Measurements from ENCODE around the gene SCEL.

SCEL gene

DNA sequence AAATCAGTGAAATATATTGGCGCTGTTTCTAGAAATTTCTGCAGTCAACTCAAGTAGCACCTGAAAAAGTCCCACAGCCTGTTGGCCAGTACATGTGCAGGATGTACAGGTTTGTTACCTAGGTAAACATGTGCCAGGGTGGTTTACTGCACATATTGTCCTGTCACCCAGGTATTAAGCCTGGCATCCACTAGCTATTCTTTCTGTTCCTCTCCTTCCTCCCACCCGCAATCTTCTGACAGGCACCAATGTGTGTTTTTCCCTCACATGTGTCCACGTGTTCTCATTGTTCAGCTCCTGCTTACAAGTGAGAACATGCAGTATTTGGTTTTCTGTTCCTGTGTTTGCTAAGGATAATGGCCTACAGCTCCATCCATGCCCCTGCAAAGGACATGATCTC lies 13.1 kb upstream of the SCEL start:
- no peak for DNase-seq

DNA sequence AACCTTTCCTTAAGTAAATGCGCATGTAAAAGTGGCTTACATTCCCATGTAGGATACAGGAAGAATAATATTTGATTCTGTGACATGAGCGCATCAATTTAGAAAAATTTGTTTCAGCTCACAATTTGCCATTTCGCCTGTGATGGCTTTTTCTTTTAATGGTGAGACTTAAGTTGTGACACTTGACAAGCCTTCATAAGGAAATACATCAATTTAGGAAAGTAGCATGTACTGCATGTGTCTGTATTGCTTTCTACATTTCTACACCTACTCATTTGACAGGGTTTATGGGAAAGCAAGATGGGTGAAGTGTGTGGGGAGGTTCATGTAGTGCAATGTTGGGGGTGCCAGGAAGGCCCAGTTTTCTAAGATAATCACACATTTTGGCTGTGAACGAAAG lies 12.1 kb upstream of the SCEL start:
- DNase-seq, result no peak

DNA sequence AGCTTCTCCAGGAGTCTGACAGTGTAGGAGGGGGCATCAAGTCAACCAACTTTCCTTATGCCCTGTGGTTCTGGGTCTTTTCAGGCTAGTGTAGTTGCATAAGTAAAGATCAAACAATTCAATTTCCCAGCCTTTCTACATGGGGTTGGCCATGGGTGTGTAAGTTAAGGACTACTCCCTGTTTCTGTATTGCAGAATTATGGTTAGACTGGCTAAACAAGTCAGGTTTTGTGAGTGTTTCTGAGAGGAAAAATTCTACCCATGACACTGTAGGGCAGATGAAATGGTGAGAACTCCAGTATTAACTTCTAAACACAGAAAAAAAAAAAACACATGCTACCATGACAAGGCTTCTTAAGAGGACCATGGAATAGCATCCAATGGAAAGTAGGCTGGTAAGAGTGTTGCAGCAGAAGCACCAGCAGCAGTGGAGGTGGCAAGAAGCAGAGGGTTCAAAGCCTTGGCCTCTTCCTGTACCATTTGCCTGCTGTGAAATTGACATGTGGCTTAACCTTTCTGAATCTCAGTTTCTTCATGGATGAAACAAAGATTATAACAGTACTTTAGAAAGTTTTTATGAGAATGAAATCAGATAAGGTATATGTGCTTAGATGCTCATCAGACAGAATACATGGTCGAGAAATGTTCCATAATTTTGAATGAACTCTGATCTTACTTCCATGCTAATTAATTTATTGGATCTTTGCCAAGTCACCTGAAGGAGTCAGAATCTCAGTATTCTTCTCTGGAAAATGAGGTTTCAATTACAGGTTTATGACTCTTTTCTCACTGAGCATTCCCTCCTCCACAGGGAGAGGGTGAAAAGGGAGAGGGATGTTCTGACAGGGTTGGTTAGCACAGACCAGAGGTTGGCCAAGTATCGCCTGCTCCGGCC lies 11.4 kb upstream of the SCEL start:
- no peak for DNase-seq

DNA sequence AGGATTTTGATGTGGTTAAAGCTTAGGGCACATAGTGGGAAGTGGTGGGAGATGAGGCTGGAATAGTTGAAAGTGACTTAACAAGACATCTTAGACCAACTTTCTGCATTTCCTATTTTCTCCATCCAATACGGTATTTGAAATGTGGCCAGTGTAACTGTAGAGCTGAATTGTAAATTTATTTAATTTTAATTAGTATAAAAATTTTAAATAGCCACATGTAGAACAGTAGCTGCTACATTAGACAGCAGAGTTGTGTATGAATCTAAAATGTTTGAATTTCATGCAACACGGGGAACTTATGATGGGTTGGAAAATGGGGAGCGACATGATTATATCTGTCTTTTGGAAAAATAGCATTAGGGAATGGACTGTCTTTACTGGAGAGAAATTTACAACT lies 7.1 kb upstream of the SCEL start:
- DNase-seq, result no peak

DNA sequence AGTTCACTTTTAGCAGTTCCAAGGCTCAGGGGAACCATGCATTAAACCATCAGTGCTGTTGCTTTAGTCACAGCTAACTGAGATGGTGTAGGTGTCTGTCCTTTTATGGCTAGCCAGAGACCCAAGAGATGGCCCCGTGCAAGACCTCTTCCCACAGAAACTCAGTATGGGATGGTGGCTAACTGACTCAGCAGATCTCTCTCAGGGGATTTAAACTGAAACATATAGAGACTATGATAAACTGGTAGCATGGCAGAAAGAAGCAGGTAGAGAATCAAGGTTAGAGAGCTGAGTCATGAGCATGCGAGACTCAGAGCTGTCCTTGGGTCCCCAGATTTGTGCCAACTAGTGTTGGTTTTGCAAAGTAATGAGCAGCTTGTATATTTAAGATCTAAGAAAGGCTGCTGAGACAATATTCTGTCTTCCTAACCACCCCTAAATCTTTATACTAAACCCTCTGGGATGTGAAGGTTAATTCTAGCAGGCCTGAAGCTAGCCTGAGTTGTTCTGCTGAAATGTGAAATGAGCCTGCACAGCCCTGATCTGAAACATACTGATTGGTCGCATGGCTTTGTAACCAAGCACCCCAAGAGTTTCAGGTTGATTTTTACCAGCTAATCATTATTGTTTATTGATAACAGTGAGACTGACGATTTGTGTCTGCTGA lies 6.5 kb upstream of the SCEL start:
- no peak for DNase-seq

DNA sequence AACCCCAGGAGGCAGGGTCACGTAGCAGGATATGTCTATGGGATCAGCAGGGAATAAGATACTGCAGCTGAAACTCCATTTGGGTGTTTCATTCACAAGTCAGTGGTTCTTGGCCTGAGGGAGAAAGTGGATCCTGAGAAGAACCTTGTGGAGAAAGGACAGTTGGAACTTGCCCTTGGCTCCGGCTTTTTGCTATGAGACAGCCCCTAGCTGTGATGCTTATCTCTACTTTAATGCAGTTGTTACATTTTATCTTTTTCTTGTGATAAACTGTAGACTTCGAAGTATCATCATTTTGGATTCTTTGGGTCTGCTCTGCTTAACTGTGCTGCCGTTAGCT lies 6.0 kb upstream of the SCEL start:
- DNase-seq, result no peak

DNA sequence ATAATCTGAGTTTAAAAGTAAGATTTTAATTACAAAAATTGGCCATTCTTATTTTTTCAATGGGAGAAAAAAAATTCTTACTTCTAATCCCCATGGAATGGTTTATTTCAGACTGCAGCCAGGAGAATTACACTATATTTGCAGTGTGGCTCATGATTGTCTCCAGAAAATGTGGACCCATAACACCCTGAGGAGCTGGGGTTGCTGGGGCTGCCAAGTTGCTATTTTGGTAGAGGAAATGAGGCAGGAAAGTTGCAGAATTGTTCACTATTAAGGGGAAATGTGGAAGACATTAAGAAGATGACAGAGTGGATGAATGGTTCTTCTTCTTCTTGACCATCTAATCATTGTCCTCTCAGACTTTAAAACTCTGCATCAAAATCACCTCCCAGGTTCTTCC lies 4.6 kb upstream of the SCEL start:
- no peak for DNase-seq

DNA sequence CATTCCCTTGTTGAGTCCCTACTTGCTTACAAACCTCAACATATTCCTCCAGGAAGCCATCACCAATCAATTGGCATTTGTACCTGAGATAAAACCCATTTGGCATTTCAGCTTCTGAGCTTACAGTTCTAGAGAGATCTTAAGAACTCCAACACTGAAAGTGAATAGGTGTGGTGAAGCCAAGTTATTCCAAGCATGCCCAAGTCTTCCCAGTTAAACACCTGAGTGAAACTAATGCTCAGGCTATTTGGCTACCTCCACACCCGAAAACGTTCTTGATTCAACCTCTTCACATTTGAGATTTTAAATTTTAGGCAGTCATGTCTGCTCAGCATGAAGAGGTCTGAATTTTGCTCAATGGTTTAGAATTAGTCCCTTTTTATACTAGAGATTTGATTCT lies 2.5 kb upstream of the SCEL start:
- no peak for DNase-seq

DNA sequence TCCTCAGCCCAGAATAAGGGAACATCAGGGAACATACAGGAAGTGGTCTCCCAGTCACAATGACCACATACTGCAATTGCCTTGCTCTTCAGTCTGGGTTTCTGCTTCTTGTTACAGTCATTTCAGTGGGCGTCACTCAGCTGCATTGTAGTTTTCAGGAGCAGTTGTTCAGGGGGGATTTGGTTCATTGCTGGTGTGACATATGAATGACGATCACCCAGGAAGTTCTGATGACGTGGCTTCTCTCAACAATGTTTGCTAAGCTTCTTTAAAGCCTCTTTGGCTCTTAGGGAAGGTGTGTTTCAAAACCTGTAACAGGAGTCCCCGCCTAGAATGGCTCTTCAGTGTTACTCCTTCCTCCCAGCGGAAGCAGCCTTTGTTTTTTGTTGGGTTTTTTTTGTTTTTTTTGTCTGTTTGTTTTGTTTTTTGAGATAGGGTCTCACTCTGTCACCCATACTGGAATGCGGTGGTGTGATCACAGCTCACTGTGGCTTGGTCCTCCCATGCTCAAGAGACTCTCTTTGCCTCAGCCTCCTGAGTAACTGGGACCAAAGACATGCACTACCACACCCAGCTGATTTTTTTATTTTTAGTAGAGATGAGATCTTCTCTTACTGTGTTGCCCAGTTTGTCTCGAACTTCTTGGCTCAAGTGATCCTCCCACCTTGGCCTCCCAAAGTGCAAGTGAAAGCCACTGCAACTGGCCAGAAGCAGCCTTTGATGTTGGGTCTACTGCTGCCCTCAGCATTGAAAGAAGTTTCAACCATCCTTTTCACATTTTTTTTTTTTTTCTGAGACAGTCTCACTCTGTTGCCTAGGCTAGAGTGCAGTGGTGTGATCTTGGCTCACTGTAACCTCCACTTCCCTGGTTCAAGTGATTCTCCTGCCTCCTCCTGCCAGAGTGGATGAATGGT lies 1.4 kb upstream of the SCEL start:
- peak; percentile 33 to 46 for DNase-seq

DNA sequence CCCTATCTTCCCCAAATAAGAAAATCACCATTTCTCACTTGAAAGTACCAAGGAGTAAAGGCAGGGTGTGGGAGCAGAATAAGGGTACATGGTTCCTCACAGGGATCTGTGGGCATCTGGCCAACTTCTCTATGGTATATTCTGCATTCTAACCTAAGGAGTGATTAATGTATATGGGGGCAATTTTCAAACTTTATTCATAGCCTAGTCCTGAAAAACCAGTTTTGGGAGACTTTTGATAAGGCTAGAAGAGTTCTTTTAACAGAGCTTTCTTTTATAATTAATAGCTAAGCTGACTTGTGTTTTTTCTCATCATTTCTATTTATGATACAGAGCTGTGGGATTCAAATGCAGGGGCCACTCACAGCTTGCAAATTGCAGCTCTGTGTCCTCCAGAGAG lies 852 bp downstream of the SCEL start:
- DNase-seq, result no peak

DNA sequence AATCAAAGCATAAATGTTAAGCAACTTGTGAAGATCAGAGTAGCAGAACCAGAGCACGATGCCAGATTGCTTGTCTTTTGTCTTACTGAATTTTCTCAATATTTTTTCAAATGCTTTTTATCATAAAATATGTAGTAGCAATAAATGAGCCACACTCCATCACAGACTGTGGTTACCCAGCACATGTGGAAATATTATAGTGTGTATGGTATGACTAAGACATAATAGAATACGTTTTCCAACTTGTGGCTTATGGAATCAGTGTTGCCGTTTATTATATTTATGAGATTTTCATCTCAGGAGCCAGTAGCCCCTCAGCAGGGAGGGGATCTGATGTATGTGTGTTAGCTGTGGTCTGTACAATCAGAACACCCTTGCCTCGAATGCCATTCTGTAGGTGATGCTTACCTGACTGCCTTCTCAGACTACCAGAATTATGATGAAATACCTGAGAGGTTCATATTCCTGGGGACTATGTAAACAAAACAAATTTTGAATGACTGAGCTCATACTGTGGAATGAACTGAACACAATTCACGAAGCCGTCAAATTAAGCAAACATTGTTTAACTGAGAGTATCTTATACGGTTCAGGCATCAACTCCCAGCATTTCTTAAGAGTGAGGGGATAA lies 1.9 kb downstream of the SCEL start:
- no peak for DNase-seq

DNA sequence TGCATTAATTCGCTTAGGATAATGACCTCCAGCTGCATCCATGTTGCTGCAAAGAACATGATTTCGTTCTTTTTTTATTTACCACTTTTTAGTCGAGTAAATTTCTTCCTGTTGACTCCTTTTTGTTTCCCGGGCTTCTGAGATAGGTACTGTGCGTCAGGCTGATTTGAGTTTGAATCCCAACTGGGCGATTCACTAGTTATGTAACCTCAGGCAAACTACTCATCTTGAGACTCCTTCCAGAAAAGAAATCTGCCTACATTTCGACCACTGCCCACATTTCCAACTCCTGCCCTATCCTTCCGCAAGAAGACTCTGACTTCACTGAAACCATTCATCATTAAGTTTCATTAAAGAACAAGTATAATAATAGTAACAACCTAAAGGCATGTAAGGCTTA lies 8.2 kb downstream of the SCEL start:
- DNase-seq, result no peak

DNA sequence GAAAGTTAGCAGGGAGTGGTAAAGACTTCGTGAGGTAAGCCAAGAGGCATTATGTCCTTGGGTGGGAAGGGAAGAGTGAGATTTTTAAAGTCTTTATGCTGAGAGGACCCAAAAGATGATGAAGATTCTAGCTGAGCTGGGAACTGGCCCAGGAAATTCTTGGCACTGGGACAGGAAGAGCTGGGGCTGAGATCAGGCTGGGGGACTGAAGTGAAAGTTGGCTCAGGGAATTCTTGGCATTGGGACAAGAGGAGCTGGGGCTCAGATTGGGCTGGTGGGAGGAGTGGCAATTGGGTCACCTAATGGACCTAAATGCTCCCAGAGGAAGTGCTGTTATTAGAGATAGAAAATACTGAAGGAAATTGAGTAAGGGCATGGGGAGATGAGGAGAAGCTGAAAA lies 8.8 kb downstream of the SCEL start:
- DNase-seq, result no peak

DNA sequence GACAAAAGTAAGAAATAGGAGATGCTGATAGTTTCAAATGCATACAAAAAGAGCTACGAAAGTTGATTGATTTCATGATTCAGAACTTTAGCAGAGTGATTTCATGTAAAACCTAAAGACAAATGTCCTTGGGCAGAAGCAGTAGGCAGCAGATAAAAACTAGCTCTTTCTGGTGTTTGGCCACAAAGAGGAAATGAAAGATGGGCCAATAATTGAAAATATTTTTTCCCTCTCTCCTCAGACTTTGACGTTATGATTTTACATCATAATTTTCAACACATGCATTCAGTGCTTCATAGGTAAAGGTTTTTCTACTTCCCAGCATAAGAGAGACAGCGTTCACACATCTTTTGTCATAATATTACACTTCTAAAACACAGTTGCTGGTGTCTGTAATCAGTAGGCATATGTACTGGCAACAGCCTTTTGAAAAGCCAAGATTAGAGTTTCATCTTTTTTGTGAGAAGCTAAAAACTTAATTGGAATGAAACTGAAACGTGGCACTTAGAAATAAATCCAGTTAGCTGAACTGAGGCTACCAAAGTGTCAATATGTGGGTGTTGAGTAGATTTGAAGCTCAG lies 9.3 kb downstream of the SCEL start:
- DNase-seq, result peak in 1 of 2 donors; percentile 3

DNA sequence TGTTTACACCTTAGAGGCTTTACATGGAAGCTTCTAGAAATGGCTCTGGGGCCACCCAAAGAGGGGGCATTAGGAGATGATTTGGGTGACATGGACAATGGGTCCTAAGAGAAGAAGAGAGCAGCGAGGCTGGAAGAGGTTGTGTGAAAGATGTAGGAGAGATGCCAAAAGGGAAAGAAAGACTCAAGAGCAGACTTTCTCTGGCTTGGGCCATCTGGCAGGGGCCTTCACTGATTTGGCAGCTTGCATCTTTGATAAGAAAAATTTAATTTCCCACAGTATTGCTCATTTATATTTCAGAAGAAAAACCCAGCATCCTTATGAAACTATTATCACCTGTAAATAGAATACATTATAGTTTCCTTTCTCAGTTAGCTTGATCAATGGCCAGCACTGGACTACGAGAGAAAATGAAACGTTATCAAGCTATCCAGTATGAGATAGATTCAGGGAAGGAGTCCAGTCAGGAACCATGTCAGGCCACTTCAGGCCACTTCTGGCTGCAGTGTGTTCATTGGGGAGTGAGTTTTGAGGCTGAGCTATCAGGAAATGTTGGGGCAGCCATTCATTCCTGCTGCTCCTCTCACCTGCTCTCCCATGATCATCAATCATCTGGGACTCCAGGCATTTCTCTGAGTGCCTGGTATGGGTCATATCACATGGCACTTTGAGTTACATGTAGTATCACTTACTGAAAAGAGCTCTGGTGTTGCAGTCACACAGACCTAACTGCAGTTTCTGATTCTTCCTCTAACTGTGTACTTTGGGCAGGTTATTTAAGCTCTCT lies 10.3 kb downstream of the SCEL start:
- DNase-seq, result no peak

DNA sequence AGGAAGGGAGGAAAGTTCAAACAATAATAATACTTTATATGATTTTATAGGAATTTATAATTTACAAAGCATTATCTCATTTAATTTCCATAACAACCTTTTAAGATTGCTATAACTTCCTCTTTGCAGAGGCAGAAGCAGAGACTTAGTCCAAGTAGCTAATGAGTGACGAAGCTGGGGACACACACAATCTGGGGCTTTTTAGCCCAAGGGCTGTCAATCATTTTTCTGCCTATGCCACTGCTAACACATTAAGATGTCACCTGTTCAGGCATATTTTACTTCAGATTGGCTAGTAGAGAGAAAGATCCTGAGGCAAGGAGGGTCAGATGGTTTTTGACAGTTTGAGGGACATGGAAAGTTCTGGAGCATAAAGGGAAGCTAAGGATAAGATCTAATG lies 12.6 kb downstream of the SCEL start:
- no peak for DNase-seq

DNA sequence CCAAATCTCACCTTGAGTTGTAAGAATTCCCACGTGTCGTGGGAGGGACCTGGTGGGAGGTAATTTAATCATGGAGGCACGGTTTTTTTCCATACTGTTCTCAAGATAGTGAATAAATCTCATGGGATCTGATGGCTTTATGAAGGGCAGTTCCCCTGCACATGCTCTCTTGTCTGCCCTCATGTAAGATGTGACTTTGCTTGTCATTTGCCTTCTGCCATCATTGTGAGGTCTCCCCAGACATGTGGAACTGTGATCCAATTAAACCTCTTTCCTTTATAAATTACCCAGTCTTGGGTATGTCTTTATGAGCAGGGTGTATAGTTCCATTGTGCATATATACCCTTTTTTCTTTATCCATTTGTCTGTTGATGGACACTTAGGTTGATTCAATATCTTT lies 13.1 kb downstream of the SCEL start:
- DNase-seq, result no peak

DNA sequence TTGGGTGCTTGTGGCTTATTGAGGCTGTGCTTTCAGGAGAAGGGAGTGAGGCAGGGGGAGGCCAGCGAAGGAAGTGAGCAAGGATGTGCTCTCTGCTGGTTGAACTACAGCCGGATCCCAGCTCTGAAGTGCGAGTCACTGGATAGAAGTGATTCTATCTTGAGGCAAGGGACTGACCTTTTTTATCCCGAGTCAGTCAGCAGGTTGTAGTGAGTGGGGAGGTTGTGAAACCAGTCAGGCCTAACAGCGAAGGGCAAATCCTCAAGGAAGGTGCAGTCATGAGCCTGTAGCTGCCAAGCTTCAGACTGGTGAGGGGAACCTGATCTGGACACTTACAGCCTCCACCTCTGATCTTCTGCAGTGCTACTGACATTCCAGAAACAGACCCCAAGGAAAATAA lies 18.6 kb downstream of the SCEL start:
- no peak for DNase-seq

DNA sequence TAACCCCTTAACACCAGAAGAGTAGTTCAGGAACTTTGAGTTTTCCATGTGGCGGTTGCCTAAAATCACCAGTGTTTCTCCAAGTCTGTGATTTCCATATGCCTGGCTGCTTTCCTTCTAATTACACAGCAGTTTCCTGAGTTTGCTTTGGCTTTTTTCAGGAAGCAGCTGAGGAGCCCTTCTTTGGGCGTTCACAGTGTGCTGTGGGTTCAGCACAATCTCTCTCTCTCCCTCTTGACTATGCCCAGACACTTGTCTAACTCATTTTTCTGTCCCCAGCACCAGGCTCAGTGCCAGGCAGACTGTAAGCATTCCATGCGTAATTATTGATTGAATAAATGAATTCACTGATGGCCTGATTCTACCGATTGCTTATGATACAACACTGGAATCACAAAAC lies 19.7 kb downstream of the SCEL start:
- DNase-seq, result no peak

DNA sequence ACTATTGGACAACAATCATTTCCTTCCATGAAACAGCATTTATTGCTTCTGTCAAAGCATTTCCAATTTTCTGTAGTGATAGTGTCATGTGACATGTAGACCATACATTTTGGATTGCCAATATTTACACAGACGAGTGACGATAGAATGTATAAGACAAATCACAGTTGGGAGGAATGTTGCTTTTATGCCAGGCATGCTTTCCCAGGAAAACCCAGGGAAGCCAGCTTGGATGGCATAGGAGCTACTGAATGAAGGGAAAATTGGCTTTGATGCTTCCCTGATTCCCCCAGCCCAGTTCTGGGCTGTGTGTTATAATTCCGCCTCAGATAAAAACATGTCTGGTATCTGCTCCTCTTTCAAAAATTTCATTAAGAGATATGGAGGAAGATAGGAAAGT lies 22.5 kb downstream of the SCEL start:
- no peak for DNase-seq

DNA sequence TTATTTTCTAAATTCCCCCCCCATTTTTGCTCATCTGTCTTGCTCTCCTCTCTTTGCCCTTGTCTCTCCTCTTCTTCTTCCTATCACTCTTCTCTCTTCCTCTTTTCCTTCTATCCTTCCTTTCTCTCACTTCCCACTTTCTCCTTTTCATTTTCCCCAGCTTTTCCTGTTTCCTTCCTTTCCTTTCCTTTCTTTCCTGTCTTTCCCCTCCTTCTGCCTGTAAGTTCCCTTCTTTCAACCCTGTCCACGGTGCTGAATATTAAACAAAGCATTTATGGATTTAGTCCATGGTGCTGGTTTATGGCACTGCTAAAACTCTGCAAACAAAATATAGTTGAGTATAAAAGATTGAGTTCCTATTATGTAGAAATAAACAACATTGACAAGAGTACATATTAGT lies 27.6 kb downstream of the SCEL start:
- no peak for DNase-seq

DNA sequence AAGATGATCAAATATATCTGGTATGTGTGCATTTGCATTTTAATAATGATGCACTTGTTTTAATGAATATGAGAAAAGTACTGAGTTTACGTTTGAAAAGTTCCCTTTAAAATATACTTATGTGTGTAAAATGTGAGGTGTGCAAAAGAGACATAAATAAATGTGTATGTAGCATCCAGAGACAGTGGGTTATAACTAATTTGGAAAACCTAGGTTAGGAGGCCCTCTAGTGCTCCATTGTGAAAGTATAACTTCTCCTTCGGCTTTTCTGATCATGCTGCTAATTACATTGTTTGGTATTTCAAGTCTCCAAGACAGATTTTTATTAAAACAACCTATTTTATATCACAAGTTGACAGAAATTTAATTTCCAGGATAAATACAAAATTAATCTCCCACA lies 30.1 kb downstream of the SCEL start:
- peak; percentile 24 to 61 for DNase-seq

All from inflammatory macrophage treated with lipopolysaccharide for 1 hour (primary cell).